HG02798 (cell line): Measurements from ENCODE around the gene BTN1A1.

Source experiments
- ATAC-seq: cut with Tn5 transposase; IDR thresholded peaks from one replicate; pipeline ENCODE4 v1.9.1; 2021; ENCODE audit warnings: mild to moderate bottlenecking; ENCODE audit not compliant: unreplicated experiment, poor library complexity

Gene BTN1A1

GRCh38 chr6:26555505-26556262, 55.6 kb downstream of the BTN1A1 start:
- no peak for ATAC-seq

- no peak for ATAC-seq
Observed at GRCh38 chr6:26556263-26557070, 56.4 kb downstream of the BTN1A1 start.
